T-helper 1 cell (primary cell): ENCODE results near the gene CHRNA10.

ENCODE experiments used
- DNase-seq, 5 donors: peaks; one replicate each; pipeline ENCODE4 v3.0.0-alpha.2; 2012 to 2020

The CHRNA10 gene

GRCh38 chr11:3632070-3632660 is 39.0 kb downstream of the CHRNA10 start:
- no peak for DNase-seq

GRCh38 chr11:3631331-3631730 is 39.9 kb downstream of the CHRNA10 start:
- no peak for DNase-seq

- no peak for DNase-seq
Measured at GRCh38 chr11:3627291-3627690, 43.9 kb downstream of the CHRNA10 start.

GRCh38 chr11:3626250-3626960 is 44.8 kb downstream of the CHRNA10 start:
- DNase-seq, result no peak

- no peak for DNase-seq
Measured at GRCh38 chr11:3623767-3624458, 47.3 kb downstream of the CHRNA10 start.

GRCh38 chr11:3623121-3623520 is 48.1 kb downstream of the CHRNA10 start:
- no peak for DNase-seq

GRCh38 chr11:3622521-3622920 is 48.7 kb downstream of the CHRNA10 start:
- DNase-seq, result no peak

GRCh38 chr11:3617990-3618389 is 53.2 kb downstream of the CHRNA10 start:
- DNase-seq, result no peak

GRCh38 chr11:3616721-3617460 is 54.3 kb downstream of the CHRNA10 start:
- no peak for DNase-seq

GRCh38 chr11:3615998-3616397 is 55.2 kb downstream of the CHRNA10 start:
- no peak for DNase-seq
